GM12891 (cell line): ENCODE results near the gene NLGN3.

ENCODE experiments used
- PAX5 ChIP-seq: IDR thresholded peaks from 2 replicates; pipeline ENCODE4 v1.6.1; 2011; ENCODE audit warnings: low read length, moderate library complexity, mild to moderate bottlenecking; ENCODE audit not compliant: insufficient read depth, severe bottlenecking
- POLR2A ChIP-seq: IDR thresholded peaks from 2 replicates; pipeline ENCODE4 v1.6.1; 2011; ENCODE audit warnings: low read depth, low read length, control low read depth
- POLR2AphosphoS5 ChIP-seq: IDR thresholded peaks from 2 replicates; pipeline ENCODE4 v1.6.1; 2011; ENCODE audit warnings: low read depth, low read length, control low read depth
- POU2F2 ChIP-seq: IDR thresholded peaks from 2 replicates; pipeline ENCODE4 v1.6.1; 2011; ENCODE audit warnings: low read depth, mild to moderate bottlenecking, control low read depth, low read length, moderate library complexity
- SPI1 ChIP-seq: IDR thresholded peaks from 2 replicates; pipeline ENCODE4 v1.6.1; 2011; ENCODE audit warnings: low read depth, low read length, control low read depth
- TAF1 ChIP-seq: IDR thresholded peaks from 2 replicates; pipeline ENCODE4 v1.6.1; 2011; ENCODE audit warnings: low read depth, low read length, control low read depth

DNA sequence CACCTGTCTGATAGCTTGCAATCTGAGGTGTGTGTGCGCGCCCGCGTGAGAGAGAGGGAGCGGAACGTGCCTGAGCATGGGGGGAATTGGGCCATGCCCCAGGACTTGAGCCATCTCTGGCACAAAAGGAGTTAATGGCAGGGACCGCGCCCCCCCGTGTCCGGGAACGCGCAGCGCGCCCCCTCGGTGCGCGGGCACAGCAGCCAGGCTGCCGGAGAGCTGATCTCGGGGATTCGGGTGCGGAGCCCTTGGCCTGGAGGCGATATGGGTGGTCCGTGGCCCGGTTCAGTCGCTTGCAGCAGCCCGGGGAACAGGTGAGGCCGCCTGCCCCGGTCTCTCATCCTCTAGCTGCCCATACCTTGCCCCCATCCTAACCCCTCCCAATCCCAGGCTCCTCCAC is at the start of gene NLGN3:
- TF ChIP-seq POLR2A, result no peak
- TF ChIP-seq POLR2AphosphoS5, result no peak
- no peak for TF ChIP-seq TAF1
- no peak for TF ChIP-seq PAX5
- no peak for TF ChIP-seq POU2F2
- TF ChIP-seq SPI1, result no peak
